NCI-H226 (cell line): ENCODE results near the gene ENSA.
"Not testable (repeated sequence)": the region's sequence is repeated elsewhere in the genome, so short reads cannot be mapped to it uniquely, and the experiment has no call there.

Experiments used
- DNase-seq: peaks from one replicate; pipeline ENCODE4 v3.0.0-alpha.2; 2015

ENSA gene

GRCh38 chr1:150621497-150622302 lies 7.7 kb downstream of the ENSA start:
- DNase-seq = no peak

GRCh38 chr1:150620919-150621318 lies 8.5 kb downstream of the ENSA start:
- no peak for DNase-seq

DNA sequence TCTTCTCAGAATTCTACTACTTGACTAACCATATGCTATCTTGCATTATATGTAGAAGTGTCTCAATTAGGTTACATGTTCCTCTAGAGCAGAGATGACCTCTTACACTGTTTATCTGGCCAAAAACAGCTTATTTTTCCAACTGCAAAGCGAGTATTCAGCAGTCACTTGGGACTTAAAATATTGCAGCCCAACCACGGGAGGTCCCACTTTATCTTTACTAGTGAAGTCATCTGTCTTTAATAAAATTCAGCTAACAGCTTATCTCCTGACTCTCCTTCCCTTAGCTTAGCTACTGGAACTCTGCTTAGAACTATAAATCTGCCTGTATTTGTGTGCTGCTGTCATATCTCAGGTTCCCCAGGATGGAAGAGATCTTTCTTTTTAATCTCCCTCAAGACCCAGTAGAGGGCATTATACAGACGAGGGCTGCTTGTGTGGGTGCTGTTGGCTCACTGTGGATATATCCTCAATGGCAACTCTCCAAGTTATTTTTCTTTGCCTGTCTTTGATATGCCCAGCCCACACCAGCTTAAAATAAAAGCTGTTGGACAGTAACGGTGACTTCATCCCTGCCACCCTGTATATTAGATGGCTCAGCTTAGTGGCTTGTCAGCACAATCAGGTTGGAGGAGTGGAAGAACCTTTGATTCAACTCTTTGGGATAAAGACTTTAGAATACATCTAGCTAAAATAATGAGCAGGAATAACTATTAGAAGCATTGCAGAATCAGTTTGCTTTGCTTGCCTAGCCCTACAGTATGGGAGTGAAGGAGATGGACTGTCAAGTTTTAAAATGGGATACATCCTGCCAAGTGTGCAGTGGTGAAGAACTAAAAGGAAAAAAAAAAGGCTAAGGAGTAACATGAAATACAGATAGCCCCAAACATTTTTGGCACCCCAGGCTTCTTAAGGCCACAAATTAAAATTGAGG lies 9.6 kb downstream of the ENSA start:
- peak; percentile 80 for DNase-seq

DNA sequence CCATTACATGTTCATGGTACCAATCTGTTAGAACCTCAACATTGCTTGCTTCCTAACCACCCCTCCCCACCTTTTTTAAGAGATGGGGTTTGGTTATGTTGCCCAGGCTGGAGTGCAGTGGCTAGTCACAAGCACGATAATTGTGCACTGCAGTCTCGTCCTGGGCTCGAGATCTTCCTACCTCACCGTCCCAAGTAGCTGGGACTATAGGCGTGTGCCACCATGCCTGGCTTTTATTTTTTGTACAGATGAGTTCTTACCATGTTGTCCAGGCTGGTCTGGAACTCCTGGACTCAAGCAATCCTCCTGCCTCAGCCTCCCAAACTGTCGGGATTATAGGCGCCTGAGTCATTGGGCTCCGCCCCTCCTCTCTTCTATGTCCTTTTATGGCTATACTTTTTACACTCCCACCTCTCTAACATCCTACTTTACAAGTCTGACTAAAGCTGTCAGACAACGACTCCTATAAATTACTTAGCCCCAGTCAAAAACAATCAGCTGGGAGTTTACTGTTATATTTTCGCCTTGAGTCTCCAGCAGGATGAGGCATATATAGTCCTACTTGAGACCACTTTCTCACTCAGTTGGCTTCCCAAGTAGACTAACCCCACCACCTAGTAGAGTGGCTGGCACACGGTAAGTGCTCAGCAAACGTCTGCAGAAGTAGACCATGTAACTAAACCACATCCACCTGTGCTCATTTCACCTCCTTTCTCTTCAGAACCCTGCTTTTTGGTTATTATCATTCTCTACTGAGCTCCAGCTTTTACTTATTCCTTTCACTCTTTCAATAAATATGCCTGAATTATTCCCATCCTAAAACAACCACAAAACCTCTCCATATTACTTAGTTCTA lies 13.8 kb downstream of the ENSA start:
- DNase-seq = no peak

- peak; percentile 70 for DNase-seq
These were observed 16.1 kb downstream of the ENSA start for GRCh38 chr1:150613061-150613920.

DNA sequence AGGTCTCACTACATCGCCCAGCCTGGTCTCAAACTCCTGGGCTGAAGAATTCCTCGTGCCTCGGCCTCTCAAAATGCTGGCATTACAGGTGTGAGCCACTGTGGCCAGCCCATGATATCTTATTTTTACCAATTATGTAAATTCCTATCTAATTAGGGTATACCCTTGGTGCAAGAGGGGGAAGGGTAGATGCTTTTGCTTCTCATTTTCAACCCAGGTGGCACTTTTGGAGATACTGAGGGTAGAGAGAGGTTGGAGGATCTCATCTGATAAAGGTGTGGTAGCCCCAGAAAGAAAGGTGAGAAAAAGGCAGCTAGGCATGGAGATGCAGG lies 17.4 kb downstream of the ENSA start:
- DNase-seq = no peak

GRCh38 chr1:150610576-150610975 lies 18.8 kb downstream of the ENSA start:
- no peak for DNase-seq

DNA sequence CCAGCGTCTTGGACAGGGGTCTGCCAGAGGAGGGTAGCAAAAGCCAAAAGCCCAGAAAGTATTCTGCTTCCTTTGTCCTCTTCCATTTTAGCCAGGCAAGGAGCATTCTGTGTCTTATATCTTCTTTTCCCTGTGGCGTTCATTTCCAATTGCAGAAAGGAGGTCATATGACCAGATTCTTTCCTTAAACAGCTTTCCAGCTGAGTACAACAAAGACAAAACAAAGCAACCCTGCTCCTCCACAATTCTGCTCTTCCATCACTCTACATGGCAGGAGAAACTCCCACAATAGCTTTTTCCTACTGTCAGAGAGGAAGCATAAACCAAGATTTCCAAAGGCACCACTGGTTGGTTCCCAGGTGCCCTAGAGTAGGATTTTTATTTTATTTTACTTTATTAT lies 19.7 kb downstream of the ENSA start:
- no peak for DNase-seq

- no peak for DNase-seq
These were observed 22.8 kb downstream of the ENSA start for GRCh38 chr1:150606463-150607142.

GRCh38 chr1:150605451-150605731 lies 24.0 kb downstream of the ENSA start:
- not testable (repeated sequence) for DNase-seq

- DNase-seq = no peak
These were observed 25.2 kb downstream of the ENSA start for GRCh38 chr1:150604226-150604588.

GRCh38 chr1:150603711-150604110 lies 25.7 kb downstream of the ENSA start:
- no peak for DNase-seq

- not testable (repeated sequence) for DNase-seq
These were observed 27.0 kb downstream of the ENSA start for GRCh38 chr1:150602372-150602771.

DNA sequence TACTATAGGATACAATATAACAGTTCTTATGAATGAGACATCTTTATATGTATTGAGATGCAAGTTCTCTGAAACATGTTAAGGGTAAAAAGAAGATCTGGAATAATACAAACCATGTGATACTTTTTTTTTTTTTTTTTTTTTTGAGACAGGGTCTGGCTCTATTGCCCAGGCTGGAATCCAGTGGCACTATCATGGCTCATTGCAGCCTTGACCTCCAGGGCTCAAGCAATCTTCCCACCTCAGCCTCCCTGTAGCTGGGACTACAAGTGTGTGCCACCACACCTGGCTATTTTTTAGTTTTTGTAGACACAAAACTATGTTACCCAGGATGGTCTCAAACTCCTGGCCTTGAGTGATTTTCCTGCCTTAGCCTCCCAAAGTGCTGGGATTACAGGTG lies 27.9 kb downstream of the ENSA start:
- DNase-seq = no peak

- not testable (repeated sequence) for DNase-seq
These were observed 31.1 kb downstream of the ENSA start for GRCh38 chr1:150598346-150598745.

GRCh38 chr1:150596976-150597375 lies 32.4 kb downstream of the ENSA start:
- DNase-seq = no peak

DNA sequence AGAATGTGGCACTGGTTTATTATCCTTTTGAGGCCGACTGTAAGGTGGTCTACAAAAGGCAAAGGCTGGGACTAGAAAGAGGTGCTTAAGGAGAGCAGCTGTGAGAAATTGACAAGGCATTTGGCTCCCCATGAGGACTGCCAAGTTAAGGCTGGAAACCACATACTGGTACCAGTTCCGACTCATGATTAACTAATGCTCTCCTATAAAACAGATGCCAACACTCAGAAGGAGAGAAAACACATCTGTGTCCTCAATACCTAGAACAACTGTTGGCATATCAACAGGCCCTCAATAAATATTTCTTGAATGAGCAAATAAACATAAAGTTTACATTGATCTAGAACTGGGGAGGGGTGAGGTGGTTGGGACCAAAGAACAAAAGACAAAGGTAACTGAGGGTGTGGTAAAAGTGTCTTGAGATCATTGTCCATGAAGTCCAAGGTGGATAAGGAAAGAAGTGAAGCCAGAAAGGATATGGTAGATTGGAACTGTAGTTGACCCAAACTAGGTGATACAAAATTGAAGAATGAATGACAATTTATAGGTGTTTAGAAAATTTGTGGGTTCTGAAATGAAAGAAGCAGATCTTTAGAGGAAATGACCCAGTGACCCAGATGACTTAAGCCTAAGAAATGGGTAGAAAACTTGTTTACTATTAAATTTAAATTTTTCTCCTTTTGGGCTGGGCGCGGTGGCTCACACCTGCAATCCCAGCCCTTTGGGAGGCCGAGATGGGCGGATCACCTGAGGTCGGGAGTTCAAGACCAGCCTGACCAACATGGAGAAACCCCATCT lies 33.1 kb downstream of the ENSA start:
- DNase-seq = peak; percentile 66

DNA sequence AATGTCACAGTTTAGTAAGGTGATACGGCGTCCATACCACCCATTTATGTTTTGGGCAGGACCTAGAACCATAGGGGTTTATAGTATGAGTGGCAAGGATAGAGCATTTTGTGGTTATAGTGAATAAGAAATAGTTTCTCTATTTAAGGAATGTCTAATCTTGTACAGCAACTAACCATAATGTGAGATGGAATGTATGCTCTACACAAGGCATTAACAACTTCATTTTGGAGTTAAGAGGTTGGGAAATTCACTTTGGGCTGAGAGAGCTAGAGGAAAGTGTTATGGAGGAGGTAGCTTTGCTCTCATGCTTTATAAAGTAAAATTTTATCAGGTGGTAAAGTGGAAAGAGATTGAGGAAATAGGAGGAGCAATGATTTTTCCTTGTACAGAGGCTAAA lies 47.0 kb downstream of the ENSA start:
- DNase-seq = no peak

GRCh38 chr1:150581962-150582361 lies 47.5 kb downstream of the ENSA start:
- not testable (repeated sequence) for DNase-seq

- not testable (repeated sequence) for DNase-seq
These were observed 48.0 kb downstream of the ENSA start for GRCh38 chr1:150581437-150581836.

DNA sequence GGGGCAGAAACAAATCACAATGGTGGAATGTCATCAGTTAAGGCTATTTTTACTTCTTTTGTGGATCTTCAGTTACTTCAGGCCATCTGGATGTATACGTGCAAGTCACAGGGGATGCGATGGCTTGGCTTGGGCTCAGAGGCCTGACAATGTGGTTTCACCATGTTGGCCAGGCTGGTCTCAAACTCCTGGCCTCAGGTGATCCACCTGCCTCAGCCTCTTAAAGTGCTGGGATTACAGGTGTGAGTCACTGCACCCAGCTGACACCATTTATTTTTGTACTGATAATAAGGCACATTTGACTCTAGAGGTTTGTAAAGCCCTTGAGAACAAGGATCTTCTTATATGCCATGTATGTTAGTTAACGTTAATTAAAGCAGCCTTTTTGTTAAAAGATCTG lies 48.4 kb downstream of the ENSA start:
- not testable (repeated sequence) for DNase-seq
